ENCODE results near the gene NAGK.

Gene NAGK

DNA sequence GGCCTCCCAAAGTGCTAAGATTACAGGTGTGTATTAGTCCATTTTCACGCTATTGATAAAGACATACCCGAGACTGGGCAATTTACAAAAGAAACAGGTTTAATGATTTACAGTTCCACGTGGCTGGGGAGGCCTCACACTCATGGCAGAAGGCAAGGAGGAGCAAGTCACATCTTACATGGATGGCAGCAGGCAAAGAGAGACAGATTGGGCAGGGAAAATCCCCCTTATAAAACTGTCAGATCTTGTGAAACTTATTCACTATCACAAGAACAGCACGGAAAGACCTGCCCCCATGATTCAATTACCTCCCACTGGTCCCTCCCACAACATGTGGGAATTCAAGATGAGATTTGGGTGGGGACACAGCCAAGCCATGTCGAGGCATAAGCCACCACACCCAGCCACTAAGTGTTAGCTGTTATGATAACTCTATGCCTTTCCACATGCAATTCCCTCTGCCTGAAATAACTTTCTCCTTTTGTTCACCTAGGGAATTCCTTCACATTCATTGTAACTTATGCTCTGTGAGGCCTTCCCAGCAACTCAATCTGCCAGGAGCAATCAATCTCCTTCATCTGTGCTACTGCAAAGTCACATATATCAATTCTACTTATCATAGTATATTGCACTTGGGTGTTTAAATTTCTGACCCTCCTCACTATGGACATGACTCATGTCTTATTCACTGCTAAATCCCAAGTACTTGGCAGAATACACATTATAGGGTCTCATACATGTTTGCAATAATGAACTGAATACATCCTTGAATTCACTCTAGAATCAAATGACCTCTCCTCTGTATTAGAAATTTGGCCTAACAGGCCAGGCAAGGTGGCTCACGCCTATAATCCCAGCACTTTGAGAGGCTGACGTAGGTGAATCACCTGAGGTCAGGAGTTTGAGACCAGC lies 54.2 kb downstream of the NAGK start (continued):
- TF ChIP-seq TCF4 (CRISPR knock-in tag; IDR thresholded peaks at IDR 0.05; ENCODE audit: borderline replicate concordance): no peak
- no peak for TF ChIP-seq ZFP30 (CRISPR knock-in tag; IDR thresholded peaks at IDR 0.05)
- no peak for TF ChIP-seq ZC3H10 (CRISPR knock-in tag; IDR thresholded peaks at IDR 0.05)

- TF ChIP-seq CSDC2 (CRISPR knock-in tag; IDR thresholded peaks at IDR 0.05) (no peak), RARB (CRISPR knock-in tag; IDR thresholded peaks at IDR 0.05) (no peak), ZNF8 (CRISPR knock-in tag; IDR thresholded peaks at IDR 0.05) (no peak)
- no peak for ATAC-seq
Measured at GRCh38 chr2:71125506-71126294, 57.3 kb downstream of the NAGK start.

DNA sequence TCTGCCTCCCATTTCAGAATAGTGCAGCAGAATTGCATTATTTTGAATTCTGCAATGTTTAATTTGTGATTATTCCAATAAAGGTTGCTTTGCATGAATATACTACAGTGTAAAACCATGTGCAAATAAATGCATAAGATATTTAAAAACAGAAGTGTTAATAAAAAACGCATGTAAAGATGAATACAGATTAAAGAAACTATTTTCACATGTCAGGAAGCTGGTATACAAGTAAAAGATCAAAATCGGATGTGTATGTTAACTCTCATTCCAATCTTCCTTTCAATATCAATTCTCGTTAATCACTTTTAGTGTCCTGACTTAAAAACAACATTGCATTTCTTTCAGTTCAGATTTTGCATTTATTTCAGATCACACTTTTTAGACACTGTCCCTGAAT lies 58.5 kb downstream of the NAGK start:
- no peak for ATAC-seq
- TF ChIP-seq RARB (CRISPR knock-in tag; IDR thresholded peaks at IDR 0.05) (no peak), ZFP30 (CRISPR knock-in tag; IDR thresholded peaks at IDR 0.05) (no peak), ARNTL (CRISPR knock-in tag; IDR thresholded peaks at IDR 0.05; ENCODE audit: borderline replicate concordance, low read depth) (no peak), PPARA (CRISPR knock-in tag; IDR thresholded peaks at IDR 0.05; ENCODE audit: borderline replicate concordance) (no peak), BACH2 (CRISPR knock-in tag; IDR thresholded peaks at IDR 0.05; ENCODE audit: borderline replicate concordance) (no peak), OSR1 (CRISPR knock-in tag; IDR thresholded peaks at IDR 0.05) (no peak), ZC3H10 (CRISPR knock-in tag; IDR thresholded peaks at IDR 0.05) (no peak), ZNF565 (CRISPR knock-in tag; conservative IDR thresholded peaks at IDR 0.05; ENCODE audit: low read depth) (no peak), SNAI2 (CRISPR knock-in tag; IDR thresholded peaks at IDR 0.05) (no peak), ESRRG (CRISPR knock-in tag; IDR thresholded peaks at IDR 0.05) (no peak), ISL1 (CRISPR knock-in tag; IDR thresholded peaks at IDR 0.05) (no peak), CSRNP3 (CRISPR knock-in tag; IDR thresholded peaks at IDR 0.05) (no peak), TSHZ2 (CRISPR knock-in tag; IDR thresholded peaks at IDR 0.05) (no peak), TOX (CRISPR knock-in tag; IDR thresholded peaks at IDR 0.05; ENCODE audit: borderline replicate concordance) (no peak), ZNF8 (CRISPR knock-in tag; IDR thresholded peaks at IDR 0.05) (no peak)
- TF ChIP-seq, protein P1, sequence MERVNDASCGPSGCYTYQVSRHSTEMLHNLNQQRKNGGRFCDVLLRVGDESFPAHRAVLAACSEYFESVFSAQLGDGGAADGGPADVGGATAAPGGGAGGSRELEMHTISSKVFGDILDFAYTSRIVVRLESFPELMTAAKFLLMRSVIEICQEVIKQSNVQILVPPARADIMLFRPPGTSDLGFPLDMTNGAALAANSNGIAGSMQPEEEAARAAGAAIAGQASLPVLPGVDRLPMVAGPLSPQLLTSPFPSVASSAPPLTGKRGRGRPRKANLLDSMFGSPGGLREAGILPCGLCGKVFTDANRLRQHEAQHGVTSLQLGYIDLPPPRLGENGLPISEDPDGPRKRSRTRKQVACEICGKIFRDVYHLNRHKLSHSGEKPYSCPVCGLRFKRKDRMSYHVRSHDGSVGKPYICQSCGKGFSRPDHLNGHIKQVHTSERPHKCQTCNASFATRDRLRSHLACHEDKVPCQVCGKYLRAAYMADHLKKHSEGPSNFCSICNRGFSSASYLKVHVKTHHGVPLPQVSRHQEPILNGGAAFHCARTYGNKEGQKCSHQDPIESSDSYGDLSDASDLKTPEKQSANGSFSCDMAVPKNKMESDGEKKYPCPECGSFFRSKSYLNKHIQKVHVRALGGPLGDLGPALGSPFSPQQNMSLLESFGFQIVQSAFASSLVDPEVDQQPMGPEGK (CRISPR knock-in tag; IDR thresholded peaks at IDR 0.05; ENCODE audit: borderline replicate concordance): no peak
- TF ChIP-seq, protein P2, sequence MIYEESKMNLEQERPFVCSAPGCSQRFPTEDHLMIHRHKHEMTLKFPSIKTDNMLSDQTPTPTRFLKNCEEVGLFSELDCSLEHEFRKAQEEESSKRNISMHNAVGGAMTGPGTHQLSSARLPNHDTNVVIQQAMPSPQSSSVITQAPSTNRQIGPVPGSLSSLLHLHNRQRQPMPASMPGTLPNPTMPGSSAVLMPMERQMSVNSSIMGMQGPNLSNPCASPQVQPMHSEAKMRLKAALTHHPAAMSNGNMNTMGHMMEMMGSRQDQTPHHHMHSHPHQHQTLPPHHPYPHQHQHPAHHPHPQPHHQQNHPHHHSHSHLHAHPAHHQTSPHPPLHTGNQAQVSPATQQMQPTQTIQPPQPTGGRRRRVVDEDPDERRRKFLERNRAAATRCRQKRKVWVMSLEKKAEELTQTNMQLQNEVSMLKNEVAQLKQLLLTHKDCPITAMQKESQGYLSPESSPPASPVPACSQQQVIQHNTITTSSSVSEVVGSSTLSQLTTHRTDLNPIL (CRISPR knock-in tag; IDR thresholded peaks at IDR 0.05; ENCODE audit: low read depth): no peak

All from SK-N-SH treated with all-trans-retinoic acid at 6 μM for 48 hours (cell line).